DMS153 treated with DMSO at 0.1 percent for 48 hours (cell line): ENCODE measurements around the gene TAAR5.
"Not testable (repeated sequence)": the region's sequence is repeated elsewhere in the genome, so short reads cannot be mapped to it uniquely, and the experiment has no call there.

Experiments
- DNase-seq: peaks from one replicate; lab custom pipeline; 2025; ENCODE audit not compliant: unreplicated experiment; lab: John Stamatoyannopoulos, UW

Gene TAAR5

GRCh38 chr6:132570221-132570777 lies 19.2 kb downstream of the TAAR5 start, which contains the start of gene TAAR6:
TSS of gene TAAR6 (plus strand) at chr6:132570322. CDS start at chr6:132570322, 0 bp downstream.
- no peak for DNase-seq

DNA sequence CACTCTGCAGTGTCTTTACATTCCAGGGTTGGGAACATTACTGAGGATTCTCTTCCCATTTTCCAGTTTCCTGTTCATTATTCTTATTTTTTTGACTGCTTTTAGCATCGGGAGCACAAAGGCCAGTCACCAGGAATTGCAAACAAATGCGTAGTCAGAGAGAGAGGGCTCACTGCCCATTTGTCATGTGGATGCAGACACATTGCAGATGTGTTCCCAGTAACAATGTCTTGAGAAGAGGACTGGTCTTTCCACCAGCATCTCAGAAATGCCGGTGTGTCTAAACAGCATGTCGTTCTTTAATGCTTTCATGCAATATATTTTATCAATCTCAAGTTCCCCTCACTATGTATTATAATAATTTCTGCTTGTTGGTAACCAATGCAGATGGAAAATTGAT lies 20.4 kb downstream of the TAAR5 start:
- DNase-seq: no peak

GRCh38 chr6:132568611-132569010 lies 20.9 kb downstream of the TAAR5 start:
- DNase-seq: no peak

DNA sequence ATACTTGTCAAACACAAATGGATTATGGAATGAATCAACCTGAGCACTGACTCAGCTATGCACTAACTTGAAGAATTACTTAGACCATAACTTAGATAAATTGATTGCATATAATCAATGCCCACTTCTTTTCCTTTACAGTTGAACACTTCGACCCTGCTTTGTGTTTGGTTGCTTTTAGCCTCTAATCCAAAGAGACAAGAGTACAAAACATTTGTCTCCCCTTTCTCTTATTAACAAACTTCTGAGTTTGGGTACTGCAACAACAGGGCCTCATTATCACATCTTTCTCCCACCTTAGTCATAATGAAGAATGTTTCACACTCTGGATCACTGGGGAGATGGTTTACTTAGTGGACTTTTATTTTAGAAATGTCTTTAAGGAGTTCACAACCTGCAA lies 22.0 kb downstream of the TAAR5 start:
- no peak for DNase-seq

GRCh38 chr6:132566404-132566803 lies 23.1 kb downstream of the TAAR5 start:
- DNase-seq: no peak

GRCh38 chr6:132560087-132560486 lies 29.5 kb downstream of the TAAR5 start:
- not testable (repeated sequence) for DNase-seq

DNA sequence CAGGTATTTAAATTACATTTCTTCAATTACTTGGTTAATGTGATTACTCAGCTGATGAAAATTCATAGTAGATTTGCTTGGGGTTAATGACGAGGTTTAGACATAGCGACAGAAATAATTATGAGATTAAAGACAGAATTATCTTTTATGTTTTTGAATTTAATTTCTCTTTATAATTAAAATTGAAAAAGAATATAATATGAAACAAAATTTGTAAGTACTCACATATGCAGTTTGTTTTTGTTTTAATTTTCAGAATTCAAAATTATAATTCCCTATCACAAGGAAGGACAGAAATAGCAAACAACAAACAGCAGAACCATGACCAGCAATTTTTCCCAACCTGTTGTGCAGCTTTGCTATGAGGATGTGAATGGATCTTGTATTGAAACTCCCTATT lies 37.2 kb downstream of the TAAR5 start, which contains the start of gene TAAR8:
Gene TAAR8, plus strand, starts transcription at position 301 of the 400 bp plus-strand sequence. Its CDS starts 21 bp downstream, at position 322.
- DNase-seq: no peak

DNA sequence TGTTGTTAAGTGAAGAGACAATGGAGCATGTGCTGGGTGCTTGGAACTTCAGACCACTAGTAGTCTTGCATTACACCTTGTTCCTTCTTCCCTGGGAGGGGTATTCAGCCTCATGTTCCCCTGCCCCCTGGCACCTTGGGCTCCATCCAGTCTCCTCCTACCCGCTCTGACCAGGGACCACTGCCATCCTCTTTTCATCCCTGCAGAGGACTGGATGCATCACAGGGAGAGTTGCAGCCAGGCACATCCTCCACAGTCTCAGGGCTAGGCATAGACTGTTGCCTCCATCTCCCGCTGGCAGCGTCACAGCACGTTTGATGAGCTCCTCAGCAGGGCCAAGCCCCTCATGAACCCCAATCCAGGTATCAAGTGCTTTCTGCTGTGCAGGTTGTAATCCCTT lies 38.3 kb downstream of the TAAR5 start:
- DNase-seq: no peak

DNA sequence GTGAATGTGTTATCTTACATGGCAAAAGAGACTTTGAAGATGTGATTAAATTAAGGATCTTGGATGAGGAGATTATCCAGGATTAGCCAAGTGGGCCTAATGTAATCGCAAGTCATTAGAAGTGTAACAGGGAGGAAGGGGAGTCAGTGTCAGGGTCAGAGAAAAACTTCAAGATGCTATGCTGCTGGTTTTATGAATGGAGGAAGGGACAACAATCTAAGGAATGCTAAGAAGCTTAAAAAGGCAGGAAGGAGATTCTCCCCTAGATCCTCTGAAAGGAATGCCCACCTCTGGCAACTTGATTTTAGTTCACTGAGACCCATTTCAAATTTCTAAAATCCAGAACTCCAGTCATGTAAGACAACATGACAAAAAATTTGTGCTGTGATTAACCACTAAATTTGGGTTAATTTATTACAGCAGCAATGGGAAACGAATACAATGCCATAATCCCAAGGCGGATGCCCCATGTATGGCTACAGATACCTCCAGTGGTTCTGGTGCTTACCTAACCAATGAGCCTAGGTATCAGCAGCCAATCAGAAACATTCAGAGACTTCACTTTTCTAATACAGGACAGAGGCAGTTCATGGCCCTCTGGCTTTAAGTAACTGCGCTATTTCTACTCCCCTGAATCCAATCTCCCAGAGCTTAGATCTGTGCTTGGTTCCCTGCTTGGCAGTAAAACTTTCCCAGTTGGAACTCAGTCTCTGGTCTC lies 40.6 kb downstream of the TAAR5 start:
- DNase-seq: no peak

DNA sequence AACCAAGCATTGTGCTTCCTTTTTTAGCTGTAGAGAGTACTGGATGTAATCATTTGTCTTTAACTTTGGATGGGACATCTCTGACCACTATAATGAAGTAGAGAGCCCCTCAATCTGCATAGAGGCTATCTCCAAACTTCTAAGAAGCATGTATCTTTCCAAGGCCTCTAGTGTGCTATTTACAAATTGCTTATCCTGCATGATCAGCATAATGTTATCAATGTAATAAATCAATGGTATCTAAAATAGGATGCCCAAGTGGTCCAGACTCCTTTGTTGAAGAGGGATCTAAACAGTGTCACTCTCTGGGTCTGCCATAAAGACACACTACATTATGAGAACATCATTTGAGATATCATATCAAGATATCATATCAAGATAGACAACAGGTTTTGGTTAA lies 44.7 kb downstream of the TAAR5 start:
- no peak for DNase-seq
